Hepatocyte (in vitro differentiated cells): ENCODE data around the gene NAV2. TPM values are rescaled to one million over a fixed set of nuclear protein-coding genes. Genes with fewer than 3 reads are reported as not detected.
A peak's percentile ranks its signal among the peaks of the same experiment; 100 is the strongest.

Experiments
- DNase-seq: peaks from one replicate; pipeline ENCODE4 v3.0.0-alpha.2; 2016; ENCODE audit warnings: low spot score
- H2AFZ ChIP-seq: fragments of 200-600 bp; sonication (generic); 2 replicates; pipeline ENCODE4 v1.6.0; 2016; ENCODE audit warnings: antibody characterized with exemption, mild to moderate bottlenecking
- H3K27ac ChIP-seq: fragments of 200-600 bp; sonication (generic); 2 replicates; pipeline ENCODE4 v1.5.1; 2016; ENCODE audit warnings: mild to moderate bottlenecking
- H3K27me3 ChIP-seq: fragments of 200-600 bp; sonication (generic); 2 replicates; pipeline ENCODE4 v1.6.1; 2016
- H3K36me3 ChIP-seq: fragments of 200-600 bp; sonication (generic); replicated peaks from 2 replicates; pipeline ENCODE4 v1.5.1; 2016; ENCODE audit warnings: low read depth; ENCODE audit not compliant: insufficient read depth
- H3K4me1 ChIP-seq: fragments of 200-600 bp; sonication (generic); 2 replicates; pipeline ENCODE4 v1.5.1; 2016; ENCODE audit warnings: mild to moderate bottlenecking, moderate library complexity; ENCODE audit not compliant: insufficient read depth
- H3K4me2 ChIP-seq: fragments of 200-600 bp; sonication (generic); 2 replicates; pipeline ENCODE4 v1.6.0; 2016
- H3K4me3 ChIP-seq: fragments of 200-600 bp; sonication (generic); 2 replicates; pipeline ENCODE4 v1.5.1; 2016; ENCODE audit warnings: mild to moderate bottlenecking
- H3K79me2 ChIP-seq: fragments of 200-600 bp; sonication (generic); 2 replicates; pipeline ENCODE4 v1.6.0; 2017; ENCODE audit warnings: mild to moderate bottlenecking
- H3K9me2 ChIP-seq: fragments of 200-600 bp; sonication (generic); replicated peaks from 2 replicates; pipeline ENCODE4 v1.6.0; 2017; ENCODE audit warnings: mild to moderate bottlenecking; ENCODE audit not compliant: insufficient read depth
- H3K9me3 ChIP-seq: fragments of 200-600 bp; sonication (generic); 2 replicates; pipeline ENCODE4 v1.5.1; 2016; ENCODE audit warnings: low read depth, mild to moderate bottlenecking
- H4K20me1 ChIP-seq: fragments of 200-600 bp; sonication (generic); 2 replicates; pipeline ENCODE4 v1.6.0; 2016; ENCODE audit warnings: mild to moderate bottlenecking; ENCODE audit not compliant: insufficient read depth, poor library complexity, severe bottlenecking
- CTCF ChIP-seq: fragments of 200-600 bp; sonication (generic); IDR thresholded peaks from 2 replicates; pipeline ENCODE4 v1.5.1; 2016; ENCODE audit warnings: antibody characterized with exemption, mild to moderate bottlenecking; ENCODE audit not compliant: poor library complexity
- EZH2 ChIP-seq: fragments of 200-600 bp; sonication (generic); IDR thresholded peaks from 2 replicates; pipeline ENCODE4 v1.6.1; 2016; ENCODE audit warnings: antibody characterized with exemption, mild to moderate bottlenecking, borderline replicate concordance
- EZH2phosphoT487 ChIP-seq: fragments of 200-600 bp; sonication (generic); IDR thresholded peaks from one replicate; pipeline ENCODE4 v1.6.1; 2018; ENCODE audit warnings: antibody characterized with exemption, mild to moderate bottlenecking, low read depth, moderate library complexity; ENCODE audit not compliant: unreplicated experiment, severe bottlenecking
- WGBS: methylation state at CpG from one replicate; pipeline ENCODE4 v1.1.6; 2016; ENCODE audit warnings: low lambda C conversion rate; ENCODE audit errors: missing lambda C conversion rate; 5-methylcytosine and 5-hydroxymethylcytosine counted together
- polyA plus RNA-seq: library from polyadenylated mRNA; unstranded; fragments of >200 nt; fragmentation: Nextera tagmentation; extraction: Ambion mirVana; gene quantifications from 2 replicates; pipeline ENCODE4 v1.2.1, GENCODE V29; 2016
- total RNA-seq: library from RNA; depleted of rRNA; stranded (reverse); fragments of >200 nt; gene quantifications from 2 replicates; pipeline ENCODE4 v1.2.3, GENCODE V29; 2014

NAV2 gene
- total and polyA plus RNA-seq, 2 experiments from 2014 or later = 23.7 to 30.8 TPM

GRCh38 chr11:19714387-19715363 is 2.0 kb downstream of the NAV2 start:
- Histone ChIP-seq H2AFZ (no peak overlapping the region), H3K4me3 (peak overlapping the region; percentile 56), H3K27me3 (peaks cover 22% of the 10 kb centered on the region), H4K20me1 (no peaks in the 10 kb centered on the region), H3K79me2 (peaks cover 4% of the 10 kb centered on the region), H3K27ac (peak overlapping the region; percentile 53), H3K4me1 (peaks cover 26% of the 10 kb centered on the region), H3K4me2 (peak overlapping the region; percentile 97), H3K9me2 (no peaks in the 10 kb centered on the region), H3K9me3 (no peaks in the 10 kb centered on the region), H3K36me3 (no peaks in the 10 kb centered on the region)
- 29% methylated on average over 22 of the region's 25 CpGs for WGBS
- DNase-seq = peak; percentile 38
- TF ChIP-seq CTCF (no peak), EZH2 (no peak), EZH2phosphoT487 (no peak)

GRCh38 chr11:19715373-19715772 is 2.7 kb downstream of the NAV2 start:
- Histone ChIP-seq H3K27ac (peak overlapping the region; percentile 53), H2AFZ (no peak overlapping the region)

GRCh38 chr11:19718051-19718450 is 5.4 kb downstream of the NAV2 start:
- Histone ChIP-seq H3K36me3 (no peaks in the 10 kb centered on the region), H4K20me1 (no peaks in the 10 kb centered on the region), H3K79me2 (peaks cover 4% of the 10 kb centered on the region), H3K9me3 (no peaks in the 10 kb centered on the region), H3K4me1 (peaks cover 22% of the 10 kb centered on the region), H2AFZ (no peak overlapping the region), H3K27me3 (peaks cover 22% of the 10 kb centered on the region), H3K4me3 (no peak overlapping the region), H3K27ac (no peak overlapping the region), H3K9me2 (no peaks in the 10 kb centered on the region), H3K4me2 (peak overlapping the region; percentile 56)
- no peak for DNase-seq
- TF ChIP-seq CTCF = no peak
- no peak for TF ChIP-seq EZH2
- TF ChIP-seq EZH2phosphoT487 = no peak
- WGBS = 39% methylated on average over 1 of the region's 1 CpG

More at GRCh38 chr11:19715373-19715772, 2.7 kb downstream of the NAV2 start:
- H3K36me3 ChIP-seq = no peaks in the 10 kb centered on the region
- H3K27me3 ChIP-seq = peaks cover 22% of the 10 kb centered on the region
- H3K79me2 ChIP-seq = peaks cover 4% of the 10 kb centered on the region
- TF ChIP-seq EZH2phosphoT487 (no peak), EZH2 (no peak), CTCF (no peak)
- H3K9me3 ChIP-seq = no peaks in the 10 kb centered on the region
- H3K4me1 ChIP-seq = peaks cover 26% of the 10 kb centered on the region
- H3K9me2 ChIP-seq = no peaks in the 10 kb centered on the region
- H3K4me2 ChIP-seq = peak overlapping the region; percentile 97
- DNase-seq = peak; percentile 73
- WGBS = 29% methylated on average over 6 of the region's 6 CpGs
- H4K20me1 ChIP-seq = no peaks in the 10 kb centered on the region
- H3K4me3 ChIP-seq = no peak overlapping the region
